GM12875 (cell line): Measurements from ENCODE around the gene ADGRA1.

Experiments
- H3K4me3 ChIP-seq: one replicate; pipeline ENCODE4 v1.5.1; 2011; ENCODE audit warnings: low read depth, low read length, control low read depth
- CTCF ChIP-seq: IDR thresholded peaks from 2 replicates; pipeline ENCODE4 v1.5.1; 2011; ENCODE audit warnings: low read depth, mild to moderate bottlenecking, control low read depth, inconsistent platforms, low read length, moderate library complexity, borderline replicate concordance; ENCODE audit not compliant: insufficient read depth

ADGRA1 gene

GRCh38 chr10:133129071-133129858 is 41.5 kb downstream of the ADGRA1 start:
- H3K4me3 ChIP-seq: no peak overlapping the region
- no peak for TF ChIP-seq CTCF

- H3K4me3 ChIP-seq: no peak overlapping the region
- no peak for TF ChIP-seq CTCF
Measured at GRCh38 chr10:133129859-133130495, 42.3 kb downstream of the ADGRA1 start.

GRCh38 chr10:133130602-133131001 is 42.9 kb downstream of the ADGRA1 start:
- TF ChIP-seq CTCF: no peak
- no peak overlapping the region for H3K4me3 ChIP-seq

GRCh38 chr10:133131053-133131452 is 43.3 kb downstream of the ADGRA1 start:
- TF ChIP-seq CTCF: no peak
- H3K4me3 ChIP-seq: no peak overlapping the region

GRCh38 chr10:133131734-133132472 is 44.2 kb downstream of the ADGRA1 start:
- TF ChIP-seq CTCF: no peak
- H3K4me3 ChIP-seq: no peak overlapping the region

- H3K4me3 ChIP-seq: no peak overlapping the region
- no peak for TF ChIP-seq CTCF
Measured at GRCh38 chr10:133132473-133133291, 45.0 kb downstream of the ADGRA1 start.
